Choroid plexus epithelial cell (primary cell): Measurements from ENCODE around the gene OR6N1.
A peak's percentile ranks its signal among the peaks of the same experiment; 100 is the strongest.

Experiments
- DNase-seq: peaks from one replicate; pipeline ENCODE4 v3.0.0-alpha.2; 2010; ENCODE audit warnings: low read depth
- H3K4me3 ChIP-seq: 2 replicates; pipeline ENCODE4 v1.5.1; 2011; ENCODE audit warnings: low read depth, mild to moderate bottlenecking, control low read depth, low read length, moderate library complexity
- CTCF ChIP-seq: conservative IDR thresholded peaks from 2 replicates; pipeline ENCODE4 v1.5.1; 2011; ENCODE audit warnings: low read depth, mild to moderate bottlenecking, control low read depth, inconsistent platforms, low read length, moderate library complexity

Gene OR6N1

GRCh38 chr1:158801396-158801795 is 29.4 kb upstream of the OR6N1 start:
- DNase-seq, result no peak
- H3K4me3 ChIP-seq, result no peak overlapping the region
- no peak for TF ChIP-seq CTCF

GRCh38 chr1:158800526-158800925 is 28.5 kb upstream of the OR6N1 start:
- no peak for TF ChIP-seq CTCF
- H3K4me3 ChIP-seq, result no peak overlapping the region

GRCh38 chr1:158799689-158800088 is 27.7 kb upstream of the OR6N1 start:
- no peak for DNase-seq
- H3K4me3 ChIP-seq, result no peak overlapping the region
- no peak for TF ChIP-seq CTCF

More at GRCh38 chr1:158800526-158800925, 28.5 kb upstream of the OR6N1 start:
- DNase-seq, result no peak

GRCh38 chr1:158798531-158798930 is 26.5 kb upstream of the OR6N1 start:
- TF ChIP-seq CTCF, result peak; percentile 3
- H3K4me3 ChIP-seq, result no peak overlapping the region
- DNase-seq, result peak; percentile 12

- DNase-seq, result no peak
- no peak for TF ChIP-seq CTCF
- no peak overlapping the region for H3K4me3 ChIP-seq
These were observed 22.3 kb upstream of the OR6N1 start for GRCh38 chr1:158794247-158794646.

- DNase-seq, result peak; percentile 11
- no peak overlapping the region for H3K4me3 ChIP-seq
- peak; percentile 39 for TF ChIP-seq CTCF
These were observed 21.6 kb upstream of the OR6N1 start for GRCh38 chr1:158793604-158794003.

GRCh38 chr1:158781104-158781503 is 9.1 kb upstream of the OR6N1 start, which contains the start of gene OR6N2:
Gene OR6N2, minus strand, starts transcription at chr1:158781204. Its CDS starts 3,569 bp downstream, at chr1:158777635.
- H3K4me3 ChIP-seq, result no peak within 1 kb of the TSS
- DNase-seq, result no peak
- no peak for TF ChIP-seq CTCF
